Adrenal gland (tissue), 12 donors: Measurements from ENCODE around the gene RAB1B. TPM values are rescaled to one million over a fixed set of nuclear protein-coding genes. Genes with fewer than 3 reads are reported as not detected.

Source experiments
- DNase-seq, 7 donors: peaks; one replicate each; pipeline ENCODE4 v3.0.0-alpha.2; 2019 to 2020
- H3K27ac ChIP-seq, 5 donors: fragments of 200-600 bp; sonication (generic) in 4 of 5; 1 replicate in 3 of 5; 2 replicates in 2 of 5; pipeline versions ENCODE4 v1.5.1 to v1.8.0; 2016 to 2020; ENCODE audit warnings: mild to moderate bottlenecking in 1 of 5
- H3K27me3 ChIP-seq: fragments of 200-600 bp; 2 replicates; pipeline ENCODE4 v1.8.0; 2021
- H3K36me3 ChIP-seq, 2 donors: fragments of 200-600 bp; replicated peaks in 1 of 2; 1 replicate in 1 of 2; 2 replicates in 1 of 2; pipeline versions ENCODE4 v1.5.1 to v1.8.0; 2018 to 2022
- H3K4me1 ChIP-seq, 2 donors: fragments of 200-600 bp; replicated peaks in 1 of 2; 1 replicate in 1 of 2; 2 replicates in 1 of 2; pipeline versions ENCODE4 v1.5.1 to v1.8.0; 2018 to 2021
- H3K4me3 ChIP-seq, 4 donors: fragments of 200-600 bp; sonication (generic) in 3 of 4; one replicate each; pipeline ENCODE4 v1.5.1; 2016 to 2018
- H3K9me3 ChIP-seq, 3 donors: fragments of 200-600 bp; sonication (generic) in 1 of 3; replicated peaks in 1 of 3; 1 replicate in 2 of 3; 2 replicates in 1 of 3; pipeline versions ENCODE4 v1.5.1 to v1.8.0; 2016 to 2021
- POLR2A ChIP-seq, 2 donors: fragments of 450-650 bp; IDR thresholded peaks; one replicate each; pipeline ENCODE4 v1.6.1; 2017; ENCODE audit warnings: antibody characterized with exemption in 2 of 2, mild to moderate bottlenecking in 2 of 2, moderate library complexity in 1 of 2
- WGBS, 4 donors: extraction: QIAGEN DNeasy Blood & Tissue Kit in 2 of 4; methylation state at CpG; one replicate each; pipeline versions ENCODE4 v1.1.5 to v1.1.7; 2013 to 2017; 5-methylcytosine and 5-hydroxymethylcytosine counted together
- intact Hi-C, 2 donors: fragments of 100-400 bp; cut with DNase I; formaldehyde crosslinking; loops; one replicate each; pipeline versions ENCODE4 v1.14.1 to v1.15.0; 2022 to 2023
- polyA plus RNA-seq, 3 donors: library from polyadenylated mRNA; stranded (reverse); fragments of 200-250 nt in 2 of 3; fragments of 350-450 nt in 1 of 3; fragmentation: Illumina TruSeq in 1 of 3; extraction: RNeasy Lipid Tissue Mini Kit (QIAGEN cat#74804) in 1 of 3; gene quantifications; one replicate each; pipeline ENCODE4 v1.2.3, GENCODE V29; 2013 to 2014
- total RNA-seq, 9 donors: library from RNA; depleted of rRNA in 4 of 9; stranded (reverse); fragments of >200 nt in 4 of 9; fragments of 120-200 nt in 1 of 9; fragmentation: NEBNext Ultra II Directional in 1 of 9; extraction: Animal tissue kit (Norgen Biotek cat#: 25700) in 1 of 9; gene quantifications; one replicate each; pipeline versions ENCODE4 v1.1.0 to v1.2.4, GENCODE V29; 2013 to 2023
- TF ChIP-seq, protein P1 (sequence below), 6 experiments: fragments of 450-650 bp in 4 of 6; fragments of 200-600 bp in 2 of 6; sonication (generic) in 1 of 6; IDR thresholded peaks; 1 replicate in 5 of 6; 2 replicates in 1 of 6; pipeline versions ENCODE4 v1.5.1 to v1.8.0; 2016 to 2021; ENCODE audit warnings: antibody characterized with exemption in 6 of 6, mild to moderate bottlenecking in 2 of 6, moderate library complexity in 1 of 6
- donor health status: healthy with polysubstance abuse.
- donor health status: Bipolar disorder and iron deficiency.
- donor health status: DM: yes; HTN: yes; CAD: no.
- donor health status: DM: no; HTN: no; CAD: no.
- donor health status: DM: no; HTN: no; CAD: no.
- donor health status: DM: yes; HTN: yes; CAD: no.

RAB1B gene
- total and polyA plus RNA-seq, 12 donors: 109 to 190 (median 162) TPM

GRCh38 chr11:66258473-66258893 lies 10.0 kb upstream of the RAB1B start:
- peak overlapping the region in 2 of 5 donors; percentile 66 to 86 for H3K27ac ChIP-seq
- peaks cover 0 to 16% of the 10 kb centered on the region in 2 donors for H3K36me3 ChIP-seq
- H3K4me3 ChIP-seq: peak overlapping the region in 2 of 4 donors; percentile 70 to 95
- no peak for DNase-seq
- H3K4me1 ChIP-seq: peaks cover 4 to 15% of the 10 kb centered on the region in 2 donors
- WGBS, 4 donors: 3 to 13% (median 7%) methylated on average over 3 to 28 of the region's 28 CpGs
- TF ChIP-seq, protein P1, sequence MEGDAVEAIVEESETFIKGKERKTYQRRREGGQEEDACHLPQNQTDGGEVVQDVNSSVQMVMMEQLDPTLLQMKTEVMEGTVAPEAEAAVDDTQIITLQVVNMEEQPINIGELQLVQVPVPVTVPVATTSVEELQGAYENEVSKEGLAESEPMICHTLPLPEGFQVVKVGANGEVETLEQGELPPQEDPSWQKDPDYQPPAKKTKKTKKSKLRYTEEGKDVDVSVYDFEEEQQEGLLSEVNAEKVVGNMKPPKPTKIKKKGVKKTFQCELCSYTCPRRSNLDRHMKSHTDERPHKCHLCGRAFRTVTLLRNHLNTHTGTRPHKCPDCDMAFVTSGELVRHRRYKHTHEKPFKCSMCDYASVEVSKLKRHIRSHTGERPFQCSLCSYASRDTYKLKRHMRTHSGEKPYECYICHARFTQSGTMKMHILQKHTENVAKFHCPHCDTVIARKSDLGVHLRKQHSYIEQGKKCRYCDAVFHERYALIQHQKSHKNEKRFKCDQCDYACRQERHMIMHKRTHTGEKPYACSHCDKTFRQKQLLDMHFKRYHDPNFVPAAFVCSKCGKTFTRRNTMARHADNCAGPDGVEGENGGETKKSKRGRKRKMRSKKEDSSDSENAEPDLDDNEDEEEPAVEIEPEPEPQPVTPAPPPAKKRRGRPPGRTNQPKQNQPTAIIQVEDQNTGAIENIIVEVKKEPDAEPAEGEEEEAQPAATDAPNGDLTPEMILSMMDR (IDR thresholded peaks at IDR 0.05): peak in 2 of 6 experiments; percentile 11 to 15
- TF ChIP-seq POLR2A (IDR thresholded peaks at IDR 0.05): no peak
- H3K9me3 ChIP-seq: no peaks in the 10 kb centered on the region
- H3K27me3 ChIP-seq: no peaks in the 10 kb centered on the region
- intact Hi-C loops: loop anchor here in 1 of 2 donors (2.0 kb wide), 1 partner anchor 36 kb away; no protein-coding TSS in a partner anchor

- no peaks in the 10 kb centered on the region for H3K27me3 ChIP-seq
- TF ChIP-seq, protein P1 (IDR thresholded peaks at IDR 0.05): no peak
- TF ChIP-seq POLR2A (IDR thresholded peaks at IDR 0.05): no peak
- H3K36me3 ChIP-seq: peaks cover 0 to 19% of the 10 kb centered on the region in 2 donors
- no peak overlapping the region for H3K27ac ChIP-seq
- no peak overlapping the region for H3K4me3 ChIP-seq
- no peak for DNase-seq
- intact Hi-C loops: loop anchor here in 1 of 2 donors (2.0 kb wide), 1 partner anchor 36 kb away; no protein-coding TSS in a partner anchor
- no peaks in the 10 kb centered on the region for H3K9me3 ChIP-seq
- peaks cover 4 to 15% of the 10 kb centered on the region in 2 donors for H3K4me1 ChIP-seq
- 93 to 100% (median 96%) methylated on average over 2 of the region's 2 CpGs for WGBS, 4 donors
Measured at GRCh38 chr11:66259225-66259624, 9.2 kb upstream of the RAB1B start.

- 89 to 98% (median 93%) methylated on average over 2 to 4 of the region's 4 CpGs for whole genome bisulfite sequencing, 4 donors
- no peaks in the 10 kb centered on the region for H3K27me3 ChIP-seq
- H3K4me1 ChIP-seq: peaks cover 4 to 15% of the 10 kb centered on the region in 2 donors
- no peaks in the 10 kb centered on the region for H3K9me3 ChIP-seq
- no peak for DNase-seq
- intact Hi-C loops: loop anchor here in 1 of 2 donors (2.0 kb wide), 1 partner anchor 37 kb away; no protein-coding TSS in a partner anchor
- peaks cover 0 to 19% of the 10 kb centered on the region in 2 donors for H3K36me3 ChIP-seq
- H3K4me3 ChIP-seq: no peak overlapping the region
- no peak overlapping the region for H3K27ac ChIP-seq
- TF ChIP-seq POLR2A (IDR thresholded peaks at IDR 0.05): no peak
- TF ChIP-seq, protein P1 (IDR thresholded peaks at IDR 0.05): no peak
Measured at GRCh38 chr11:66259956-66260355, 8.5 kb upstream of the RAB1B start.

- 95 to 99% (median 96%) methylated on average over 11 to 16 of the region's 16 CpGs for WGBS, 4 donors
- peaks cover 4 to 15% of the 10 kb centered on the region in 2 donors for H3K4me1 ChIP-seq
- DNase-seq: no peak
- TF ChIP-seq, protein P1 (IDR thresholded peaks at IDR 0.05): no peak
- no peak for TF ChIP-seq POLR2A (IDR thresholded peaks at IDR 0.05)
- no peak overlapping the region for H3K27ac ChIP-seq
- no peaks in the 10 kb centered on the region for H3K9me3 ChIP-seq
- H3K27me3 ChIP-seq: no peaks in the 10 kb centered on the region
- intact Hi-C loops: no loop called here
- no peak overlapping the region for H3K4me3 ChIP-seq
- peaks cover 0 to 19% of the 10 kb centered on the region in 2 donors for H3K36me3 ChIP-seq
Measured at GRCh38 chr11:66261578-66261977, 6.9 kb upstream of the RAB1B start.
